ENCODE results near the gene APBB2. TPM values are rescaled to one million over a fixed set of nuclear protein-coding genes. Genes with fewer than 3 reads are reported as not detected.

APBB2 gene
- total and polyA plus RNA-seq, 2 of the 8 experiments (the other 6 are each of a cell fraction or from before 2014, with no cell fraction given): 58.7 to 59.4 TPM

GRCh38 chr4:40952217-40952616 lies 262.1 kb downstream of the APBB2 start (continued):
- TF ChIP-seq CHD7 (IDR thresholded peaks at IDR 0.05; ENCODE audit: insufficient replicate concordance, low read length) (no peak), TCF12 (IDR thresholded peaks at IDR 0.05; ENCODE audit: low read depth, low read length) (no peak), EP300 (IDR thresholded peaks at IDR 0.05; ENCODE audit: borderline replicate concordance in 1 of 2, low read depth in 2 of 2, low read length in 2 of 2) (no peak), E2F6 (IDR thresholded peaks at IDR 0.05) (no peak)

All from H1 (cell line).